Measurements from ENCODE around the gene NPLOC4.

Gene NPLOC4

DNA sequence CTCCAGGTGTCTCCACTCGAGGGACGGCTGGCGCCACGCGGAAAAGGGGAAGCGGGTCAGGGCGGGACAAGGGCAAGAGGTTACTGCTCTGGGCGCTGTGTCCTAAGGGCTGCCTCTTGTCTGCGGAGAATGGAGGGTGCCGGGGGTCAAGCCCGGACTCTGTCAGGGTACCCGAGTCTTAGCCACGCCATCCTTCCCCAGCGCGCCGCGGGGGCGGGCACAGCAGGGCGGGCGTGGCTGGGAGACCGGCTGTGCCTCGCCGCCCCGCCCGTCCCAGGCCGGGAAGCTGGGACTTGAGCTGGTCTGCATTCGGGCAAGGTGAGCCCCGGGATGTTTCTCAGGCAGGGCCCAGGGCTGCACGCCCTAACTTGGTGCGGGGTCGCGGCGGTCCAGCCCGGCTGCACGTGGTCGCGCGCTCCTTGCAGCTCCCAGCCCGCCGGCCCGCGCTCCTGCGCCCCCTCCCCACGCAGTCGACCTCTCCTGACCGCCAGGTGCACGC, 118.1 kb downstream of the NPLOC4 start:
- DNase-seq (ENCODE audit: low read depth in 2 of 2): no peak

DNA sequence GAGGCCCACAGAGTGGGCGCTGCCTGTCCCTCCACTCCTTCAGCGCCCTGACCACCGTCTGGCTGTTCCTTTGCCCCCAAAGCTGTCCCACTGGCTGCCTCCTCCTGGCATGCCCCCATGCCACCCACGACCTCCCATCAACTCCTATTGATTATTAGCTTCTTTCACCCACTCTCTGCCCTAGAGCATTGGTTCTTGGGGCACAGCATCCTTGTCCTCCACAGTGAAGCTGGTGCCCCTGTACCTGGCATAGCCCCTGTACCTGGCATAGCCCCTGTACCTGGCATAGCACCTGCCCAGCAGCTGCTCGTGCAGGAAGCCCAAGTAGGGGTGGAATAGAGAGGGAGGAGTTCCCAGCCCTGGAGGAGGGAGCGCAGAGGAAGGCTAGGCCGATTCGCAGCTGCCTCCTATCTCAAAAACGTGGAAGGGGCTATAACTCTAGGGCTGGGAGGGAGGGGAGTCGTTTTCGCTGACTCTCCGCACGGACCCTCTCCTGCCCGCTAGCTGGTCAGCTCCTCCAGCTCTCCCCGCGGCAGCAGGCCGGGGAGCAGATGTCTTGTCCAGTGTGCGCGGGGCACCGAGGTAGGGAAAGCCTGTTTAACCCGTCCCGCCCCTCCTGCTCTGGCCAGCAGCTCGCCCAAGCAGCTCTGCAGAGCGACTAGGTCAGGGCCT, 118.7 kb downstream of the NPLOC4 start:
- no peak for DNase-seq (ENCODE audit: low read depth in 2 of 2)

DNA sequence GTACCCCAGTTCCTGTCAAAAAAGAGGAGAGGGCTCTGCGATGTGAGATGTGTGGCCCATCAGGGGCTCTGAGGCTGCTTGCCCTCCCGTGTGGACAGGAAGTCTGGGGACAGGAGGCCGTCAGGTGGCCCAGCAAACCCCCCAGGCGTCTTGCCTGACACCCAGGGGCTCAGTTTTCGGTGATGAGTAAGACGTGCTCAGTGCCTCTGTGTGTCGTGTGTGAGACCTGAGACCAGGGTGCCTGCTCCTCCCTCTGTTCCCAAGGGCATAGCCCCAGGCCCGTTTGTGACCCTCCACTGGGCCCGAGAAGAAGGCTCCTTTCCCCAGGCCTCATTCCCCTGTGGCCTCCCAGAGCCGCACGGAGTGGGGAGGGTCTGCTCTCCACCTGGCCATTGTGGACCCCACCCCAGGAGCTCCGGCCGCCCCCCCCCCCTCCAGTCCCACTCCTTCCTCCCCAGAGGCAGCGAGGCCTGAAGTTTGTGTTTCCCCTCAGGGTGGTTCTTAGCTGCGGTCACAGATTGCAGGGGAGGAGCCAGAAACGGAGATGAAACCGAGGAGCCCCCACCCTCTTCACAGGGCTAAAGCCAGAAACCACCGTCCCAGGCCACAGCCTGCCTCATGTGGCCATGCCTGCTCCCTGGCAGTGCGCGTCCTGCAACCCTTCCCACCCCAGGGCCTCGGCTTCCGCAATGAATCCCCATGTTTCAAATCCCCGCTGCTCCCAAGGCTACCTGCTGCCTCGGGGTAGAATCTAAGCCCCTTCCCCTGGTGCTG, 119.4 kb downstream of the NPLOC4 start:
- DNase-seq (ENCODE audit: low read depth in 2 of 2): no peak

DNA sequence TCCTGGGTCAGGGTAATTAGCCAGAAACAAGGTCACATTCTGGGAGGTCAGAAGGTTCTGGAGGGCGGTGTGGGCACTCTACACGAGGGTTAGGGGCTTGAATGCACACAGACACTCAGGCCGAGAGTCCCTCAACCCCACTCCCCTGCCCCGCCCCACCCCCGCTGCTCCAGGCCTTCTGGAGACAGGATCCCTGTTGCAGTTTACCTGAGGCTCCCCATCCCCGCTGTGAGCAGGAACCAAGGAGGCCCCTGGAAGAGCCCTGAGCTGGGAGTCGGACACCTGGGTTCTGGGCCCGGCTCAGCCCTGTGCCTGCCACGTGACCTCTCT, 119.9 kb downstream of the NPLOC4 start:
- DNase-seq (ENCODE audit: low read depth in 2 of 2): no peak

DNA sequence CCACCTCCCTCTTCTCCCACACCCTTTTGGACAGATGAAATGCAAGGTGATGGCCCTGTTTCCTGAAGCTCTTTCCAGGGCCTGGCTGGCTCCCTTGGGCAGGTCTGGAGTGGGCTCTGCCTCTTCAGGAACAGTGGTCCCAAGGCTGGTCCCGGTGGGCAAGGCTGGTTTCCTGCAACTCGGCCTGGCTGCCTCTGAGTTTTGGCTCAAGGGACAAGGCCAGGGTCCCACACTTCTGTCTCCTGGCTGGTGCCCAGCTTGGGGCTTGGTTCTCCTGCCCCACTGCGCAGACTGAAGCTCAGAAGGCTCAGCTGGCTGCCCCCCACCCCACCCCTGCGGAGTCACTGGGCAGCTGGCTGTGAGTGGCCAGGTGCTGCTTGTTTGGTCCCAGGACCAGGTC, 120.5 kb downstream of the NPLOC4 start:
- DNase-seq (ENCODE audit: low read depth in 2 of 2): no peak

DNA sequence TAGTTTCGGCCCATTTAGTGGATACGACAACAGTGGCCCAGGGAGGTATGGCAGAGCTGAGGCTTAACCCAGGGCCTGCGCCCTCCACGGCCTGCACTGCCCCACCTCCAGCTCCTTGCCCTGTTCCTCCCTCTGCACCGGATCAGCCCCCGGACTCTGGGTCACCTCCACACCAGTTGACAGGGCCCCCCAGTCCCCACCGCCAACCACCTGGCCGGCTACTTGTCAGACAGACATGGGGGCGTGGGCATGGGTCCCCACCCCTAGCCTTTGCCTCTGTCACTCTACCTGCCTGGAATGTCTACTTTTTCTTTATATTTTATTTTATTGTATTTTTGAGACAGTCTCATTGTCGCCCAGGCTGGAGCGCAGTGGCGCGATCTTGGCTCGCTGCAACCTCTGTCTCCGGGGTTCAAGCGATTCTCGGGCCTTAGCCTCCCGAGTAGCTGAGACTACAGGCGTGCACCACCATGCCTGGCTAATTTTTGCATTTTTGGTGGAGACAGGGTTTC, 121.3 kb downstream of the NPLOC4 start:
- no peak for DNase-seq (ENCODE audit: low read depth in 2 of 2)

DNA sequence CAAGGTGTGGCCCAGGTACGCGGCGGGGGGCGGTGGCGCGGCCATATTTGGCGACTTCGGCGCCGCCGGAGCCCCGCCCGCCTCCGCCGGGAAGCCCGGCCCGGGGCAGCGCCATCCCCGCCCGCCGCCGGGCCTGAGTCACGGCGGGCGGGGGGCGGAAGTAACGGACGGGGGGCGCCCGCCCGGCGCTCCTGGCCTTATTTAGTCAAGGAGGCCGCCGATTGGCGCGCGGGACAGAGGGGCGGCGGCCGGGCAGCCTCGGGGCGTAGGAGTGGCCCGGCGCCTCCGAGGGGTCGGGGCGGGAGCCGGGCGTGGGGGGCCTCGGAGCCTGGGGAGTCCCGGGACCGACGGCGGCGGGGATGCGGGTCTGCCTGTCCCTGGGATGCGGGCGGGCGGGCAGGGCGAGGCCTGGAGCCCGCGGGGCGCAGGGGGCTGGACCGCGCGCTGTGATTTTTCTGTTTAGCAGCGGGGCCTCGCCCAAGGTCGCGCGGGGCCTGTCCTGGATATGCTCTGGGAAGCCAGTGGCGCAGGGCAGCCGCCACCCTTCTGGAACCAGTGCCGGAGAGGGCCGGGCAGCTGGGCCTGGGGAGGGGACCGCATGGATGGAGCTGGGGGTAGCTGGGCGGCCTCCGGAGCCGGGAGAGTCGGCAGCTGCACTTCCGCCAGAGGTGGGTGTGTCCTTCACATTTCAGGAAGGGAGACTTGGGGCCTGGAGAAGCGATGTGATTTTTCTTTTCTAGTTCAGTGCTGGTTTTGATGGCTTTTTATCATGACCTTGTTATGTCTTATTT, 122.0 kb downstream of the NPLOC4 start:
- DNase-seq (ENCODE audit: low read depth in 2 of 2): no peak

DNA sequence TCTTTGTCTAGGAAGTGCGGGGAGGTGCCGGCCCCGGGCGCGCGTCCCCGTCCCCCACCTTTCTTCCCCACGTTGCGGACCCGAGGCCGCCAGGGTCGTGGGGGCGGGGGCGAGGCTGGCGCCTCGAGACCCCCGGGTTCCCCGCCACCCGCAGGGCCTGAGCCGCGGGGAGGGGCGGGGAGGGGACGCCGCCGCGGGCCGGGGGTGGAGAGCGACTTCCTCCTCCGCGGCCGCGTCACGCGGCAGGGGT, 122.5 kb downstream of the NPLOC4 start:
- no peak for DNase-seq (ENCODE audit: low read depth in 2 of 2)

DNA sequence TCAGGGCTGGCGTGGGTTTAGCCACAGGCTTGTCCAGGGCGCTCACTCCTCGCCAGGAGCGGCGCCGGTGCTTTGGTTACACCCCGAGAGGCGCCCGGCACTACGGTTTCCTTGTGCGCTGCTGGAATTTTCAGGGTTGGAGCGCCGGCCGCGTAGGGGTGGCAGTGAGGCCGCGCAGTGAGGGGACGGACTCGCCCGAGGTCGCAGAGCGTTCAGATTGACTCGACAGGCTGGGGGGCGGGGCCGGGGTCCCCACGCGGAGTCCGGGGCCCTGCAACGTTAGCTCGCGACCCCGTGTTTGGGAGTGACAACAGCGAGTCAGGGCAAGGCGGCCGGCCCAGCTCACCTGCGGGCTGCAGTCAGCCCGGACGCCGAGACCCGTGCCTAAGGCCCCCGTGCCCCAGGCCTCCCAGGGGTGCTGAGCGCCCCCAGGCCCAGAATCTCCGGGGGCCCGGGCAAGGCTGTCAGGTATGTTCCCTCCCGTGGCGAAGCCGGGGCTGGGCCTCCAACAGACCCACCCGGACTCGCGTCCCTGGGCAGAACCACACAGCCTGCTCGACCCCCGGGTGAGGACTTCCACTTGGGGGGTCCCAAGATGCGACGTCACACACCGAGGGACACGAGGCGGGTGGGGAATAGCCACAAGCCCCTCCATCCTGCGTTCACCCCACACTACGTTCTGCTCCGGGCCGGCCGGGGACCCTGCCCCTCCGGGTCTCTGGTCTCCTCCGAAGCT, 123.0 kb downstream of the NPLOC4 start:
- no peak for DNase-seq (ENCODE audit: low read depth in 2 of 2)

DNA sequence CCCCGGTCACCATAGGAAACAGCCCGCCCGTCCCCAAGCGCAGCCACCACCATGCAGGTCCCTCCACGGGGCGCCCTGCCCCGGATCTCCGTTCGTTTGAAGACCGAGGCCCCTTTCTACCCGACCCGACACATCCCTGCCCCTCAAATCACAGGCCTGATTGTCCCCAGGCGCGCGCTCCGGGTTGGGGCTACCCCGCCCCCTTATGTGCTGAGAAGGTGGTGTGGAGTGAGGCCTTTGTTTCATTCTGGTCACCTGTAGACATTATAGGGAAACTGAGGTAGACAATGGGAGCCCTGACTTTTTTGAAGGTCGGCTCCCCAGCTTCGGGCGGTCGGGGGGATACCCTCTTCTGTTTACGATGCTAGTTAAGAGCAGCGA, 123.5 kb downstream of the NPLOC4 start:
- DNase-seq (ENCODE audit: low read depth in 2 of 2): no peak

DNA sequence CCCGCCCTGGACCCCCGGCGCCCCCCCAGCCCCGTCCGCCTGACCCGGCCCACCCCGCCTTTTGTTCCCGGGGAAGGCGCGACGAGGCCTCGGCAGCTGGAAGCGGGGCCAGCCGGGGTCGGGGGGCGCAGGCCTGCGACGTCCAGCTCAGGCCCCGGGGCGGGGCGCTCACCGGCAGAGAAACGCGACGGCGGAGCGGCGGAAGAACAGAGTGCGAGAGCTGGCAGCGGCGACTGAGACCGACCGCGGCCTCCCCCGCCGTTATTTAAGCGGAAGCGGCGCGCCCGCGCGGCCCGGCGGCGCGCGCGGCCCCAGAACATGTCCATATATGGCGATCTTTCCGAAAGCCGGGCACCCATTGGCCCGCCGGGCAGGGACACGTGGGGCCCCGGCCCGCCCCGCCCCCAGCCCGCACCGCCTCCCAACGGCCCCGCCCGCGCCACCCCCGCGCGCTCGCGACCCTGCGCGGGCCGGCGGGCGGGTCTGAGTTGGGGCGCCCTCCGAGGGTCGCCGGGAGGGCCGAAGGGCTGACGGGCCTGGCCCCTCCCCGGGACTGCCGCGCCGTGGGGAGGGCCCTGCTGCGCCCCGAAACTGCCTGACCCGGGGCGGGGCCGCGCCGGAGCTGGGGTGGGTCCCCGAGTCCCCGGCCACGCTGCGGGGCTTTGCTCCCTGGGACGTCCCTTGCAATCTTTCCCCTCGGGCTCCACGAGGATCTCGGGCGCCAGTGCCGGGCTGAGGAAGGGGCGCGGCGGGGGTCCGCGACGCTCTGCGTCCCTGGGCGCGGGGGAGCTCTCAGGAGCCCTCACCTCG, 124.1 kb downstream of the NPLOC4 start, which contains the start of gene ACTG1:
Gene ACTG1 (minus strand): TSS at position 238 of the 810 bp plus-strand sequence. CDS start 445 bp downstream, outside the sequence.
- peak; percentile 83 to 87 for DNase-seq (ENCODE audit: low read depth in 2 of 2)

DNA sequence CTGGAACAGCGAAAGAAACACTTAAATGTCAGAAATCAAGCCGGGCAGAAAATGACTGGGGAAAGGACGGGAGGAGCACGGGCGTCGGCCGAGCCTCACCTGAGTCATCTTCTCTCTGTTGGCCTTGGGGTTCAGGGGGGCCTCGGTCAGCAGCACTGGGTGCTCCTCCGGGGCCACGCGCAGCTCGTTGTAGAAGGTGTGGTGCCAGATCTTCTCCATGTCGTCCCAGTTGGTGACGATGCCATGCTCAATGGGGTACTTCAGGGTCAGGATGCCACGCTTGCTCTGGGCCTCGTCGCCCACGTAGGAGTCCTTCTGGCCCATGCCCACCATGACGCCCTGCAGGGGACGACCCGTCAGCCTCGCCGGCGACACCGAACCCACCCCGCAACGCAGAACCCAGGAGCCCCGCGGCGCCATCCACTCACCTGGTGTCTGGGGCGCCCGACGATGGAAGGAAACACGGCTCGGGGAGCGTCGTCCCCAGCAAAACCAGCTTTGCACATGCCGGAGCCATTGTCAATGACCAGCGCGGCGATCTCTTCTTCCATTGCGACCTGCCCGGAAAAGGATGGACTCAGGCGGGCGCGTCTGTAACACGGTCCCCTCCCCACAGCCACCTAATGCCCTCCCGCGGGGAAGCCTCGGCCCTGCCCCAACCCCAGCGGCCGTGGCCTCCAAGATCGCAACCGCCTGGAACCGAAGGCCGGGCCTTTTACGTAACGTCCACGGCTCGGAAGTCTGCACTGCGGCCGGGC, 124.9 kb downstream of the NPLOC4 start:
- no peak for DNase-seq (ENCODE audit: low read depth in 2 of 2)

DNA sequence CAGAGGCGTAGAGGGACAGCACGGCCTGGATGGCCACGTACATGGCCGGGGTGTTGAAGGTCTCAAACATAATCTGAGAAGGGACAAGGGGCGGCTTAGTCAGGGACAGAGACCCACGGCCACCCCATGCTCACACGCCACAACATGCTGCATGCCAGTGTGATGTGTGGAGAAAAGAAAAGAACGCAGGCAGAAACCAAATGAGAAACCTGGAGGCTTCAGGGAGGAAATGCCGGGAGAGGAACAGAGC, 125.4 kb downstream of the NPLOC4 start:
- no peak for DNase-seq (ENCODE audit: low read depth in 2 of 2)

DNA sequence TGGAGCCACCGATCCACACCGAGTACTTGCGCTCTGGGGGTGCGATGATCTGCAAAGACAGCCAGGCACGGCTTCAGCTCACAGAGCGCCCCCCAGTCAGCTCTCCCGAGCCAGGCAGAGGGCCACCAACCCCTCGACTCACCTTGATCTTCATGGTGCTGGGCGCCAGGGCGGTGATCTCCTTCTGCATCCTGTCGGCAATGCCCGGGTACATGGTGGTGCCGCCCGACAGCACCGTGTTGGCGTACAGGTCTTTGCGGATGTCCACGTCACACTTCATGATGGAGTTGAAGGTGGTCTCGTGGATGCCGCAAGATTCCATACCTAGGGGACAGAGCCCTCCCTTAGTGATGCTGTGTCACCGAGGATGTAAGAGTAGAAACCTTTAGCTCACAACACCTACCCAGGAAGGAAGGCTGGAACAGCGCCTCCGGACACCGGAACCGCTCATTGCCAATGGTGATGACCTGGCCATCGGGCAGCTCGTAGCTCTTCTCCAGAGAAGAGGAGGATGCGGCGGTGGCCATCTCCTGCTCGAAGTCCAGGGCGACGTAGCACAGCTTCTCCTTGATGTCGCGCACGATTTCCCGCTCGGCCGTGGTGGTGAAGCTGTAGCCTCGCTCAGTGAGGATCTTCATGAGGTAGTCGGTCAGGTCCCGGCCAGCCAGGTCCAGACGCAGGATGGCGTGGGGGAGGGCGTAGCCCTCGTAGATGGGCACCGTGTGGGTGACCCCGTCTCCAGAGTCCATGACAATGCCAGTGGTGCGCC, 125.9 kb downstream of the NPLOC4 start:
- DNase-seq (ENCODE audit: low read depth in 2 of 2): no peak

DNA sequence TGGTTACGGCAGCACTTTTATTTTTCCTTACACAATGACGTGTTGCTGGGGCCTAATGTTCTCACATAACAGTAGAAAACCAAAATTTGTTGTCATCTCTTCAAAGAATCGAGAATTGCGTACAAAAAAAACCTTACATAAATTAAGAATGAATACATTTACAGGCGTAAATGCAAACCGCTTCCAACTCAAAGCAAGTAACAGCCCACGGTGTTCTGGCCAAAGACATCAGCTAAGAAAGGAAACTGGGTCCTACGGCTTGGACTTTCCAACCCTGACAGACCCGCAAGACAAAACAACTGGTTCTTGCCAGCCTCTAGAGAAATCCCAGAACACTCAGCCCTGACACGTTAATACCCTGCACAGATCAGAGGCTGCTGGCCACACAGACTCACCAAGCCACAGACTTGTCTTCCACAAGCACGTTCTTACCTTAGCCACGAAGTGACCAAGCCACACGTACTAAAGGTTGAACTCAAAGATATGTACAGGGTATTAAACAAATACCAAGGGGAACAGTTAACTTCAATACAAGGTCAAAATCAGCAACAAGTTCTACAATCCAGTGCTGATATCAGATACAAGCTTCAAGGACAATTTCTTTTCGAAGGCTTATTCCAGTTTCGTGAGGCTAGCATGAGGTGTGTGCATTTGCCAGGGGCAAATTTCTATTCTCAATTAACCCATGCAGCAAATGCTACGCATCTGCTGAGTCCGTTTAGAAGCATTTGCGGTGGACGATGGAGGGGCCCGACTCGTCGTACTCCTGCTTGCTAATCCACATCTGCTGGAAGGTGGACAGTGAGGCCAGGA, 126.7 kb downstream of the NPLOC4 start:
- no peak for DNase-seq (ENCODE audit: low read depth in 2 of 2)

DNA sequence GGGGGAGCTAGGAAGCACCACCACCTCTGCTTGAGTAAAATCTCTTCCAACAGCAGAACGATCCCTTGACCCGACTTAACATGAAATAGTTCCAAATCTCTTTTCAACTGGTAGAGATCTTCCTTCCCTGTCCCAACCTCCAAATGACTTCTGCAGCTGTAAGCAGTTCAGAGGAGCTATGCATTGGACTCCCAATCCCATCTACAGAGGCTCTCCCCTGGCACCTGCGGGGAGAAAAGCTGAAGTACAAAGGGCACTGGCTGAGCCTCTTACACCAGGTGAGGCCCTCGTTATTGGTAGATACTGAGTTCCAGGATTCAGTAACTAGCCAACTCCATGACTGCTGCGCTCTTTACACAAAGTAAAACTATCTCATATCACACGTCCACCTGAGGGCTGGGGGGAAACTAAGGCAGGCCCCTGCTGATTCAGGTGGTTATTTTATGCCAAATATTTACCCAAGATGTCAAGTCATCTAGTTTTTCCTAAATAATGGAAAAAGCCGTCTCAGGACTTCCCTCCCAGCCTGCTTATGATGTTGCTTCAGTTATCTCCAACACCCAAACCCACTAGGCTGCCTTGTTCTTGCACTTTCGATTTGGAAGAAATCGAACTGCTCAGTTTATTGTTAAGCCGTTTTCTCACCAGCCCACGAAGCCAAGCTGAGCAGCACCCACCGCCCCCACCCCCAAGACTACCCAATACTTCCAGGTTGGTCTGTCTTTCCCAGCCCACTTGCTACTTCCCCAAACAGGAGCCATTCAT, 127.5 kb downstream of the NPLOC4 start:
- DNase-seq (ENCODE audit: low read depth in 2 of 2): no peak

DNA sequence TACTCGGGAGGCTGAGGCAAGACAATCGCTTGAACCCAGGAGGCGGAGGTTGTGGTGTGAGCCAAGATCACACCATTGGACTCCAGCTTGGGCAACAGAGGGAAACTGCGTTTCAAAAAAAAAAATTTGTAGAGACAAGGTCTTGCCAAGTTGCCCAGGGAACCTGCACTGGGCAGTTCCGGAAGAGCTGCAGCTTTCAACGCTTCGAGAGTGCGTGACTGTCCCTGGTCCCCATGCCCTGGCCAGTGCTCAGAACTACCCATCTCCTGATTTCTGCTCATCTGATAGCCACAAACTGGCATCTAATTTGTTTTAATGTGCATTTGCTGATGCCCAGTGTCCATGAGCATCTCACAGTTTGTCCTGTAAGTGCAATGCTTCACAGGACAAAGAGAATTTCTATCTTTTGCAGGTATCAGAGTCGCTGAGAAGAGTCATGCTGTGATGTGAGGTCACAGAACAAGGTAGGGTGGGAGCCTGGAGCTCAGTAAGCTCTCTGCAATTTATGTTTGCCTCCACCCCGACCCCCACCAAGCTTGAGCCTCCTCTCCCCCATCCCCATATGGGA, 128.2 kb downstream of the NPLOC4 start:
- no peak for DNase-seq (ENCODE audit: low read depth in 2 of 2)
